Measurements from ENCODE around the gene OR4E1.

The OR4E1 gene

GRCh38 chr14:21626491-21627230 lies 47.0 kb downstream of the OR4E1 start:
- no peak for DNase-seq (ENCODE audit: low read depth)
- no peak for TF ChIP-seq CTCF (IDR thresholded peaks at IDR 0.05; ENCODE audit: low read depth, low read length, missing control alignments)
- H3K4me3 ChIP-seq (ENCODE audit: low read depth, low read length): no peak overlapping the region

Data from GM12864 (cell line).